Stimulated activated CD4-positive, alpha-beta T cell treated with anti-CD3 and anti-CD28 coated beads, Interleukin-4, amount 100 ng/mL, for 1 hour (primary cell): ENCODE data around the gene LHFPL3.

Experiments used
- DNase-seq: peaks from one replicate; pipeline ENCODE4 v3.0.0-alpha.2; 2020

The LHFPL3 gene

GRCh38 chr7:104807671-104808070, 479.3 kb downstream of the LHFPL3 start:
- no peak for DNase-seq

- DNase-seq: no peak
These were observed 481.5 kb downstream of the LHFPL3 start for GRCh38 chr7:104809906-104810305.

GRCh38 chr7:104814126-104814525, 485.7 kb downstream of the LHFPL3 start:
- no peak for DNase-seq

GRCh38 chr7:104814671-104815400, 486.4 kb downstream of the LHFPL3 start:
- no peak for DNase-seq

GRCh38 chr7:104816537-104816936, 488.1 kb downstream of the LHFPL3 start:
- no peak for DNase-seq

GRCh38 chr7:104818961-104819880, 490.8 kb downstream of the LHFPL3 start:
- DNase-seq: no peak

GRCh38 chr7:104820836-104821535, 492.6 kb downstream of the LHFPL3 start:
- no peak for DNase-seq

GRCh38 chr7:104823177-104823576, 494.8 kb downstream of the LHFPL3 start:
- DNase-seq: no peak

GRCh38 chr7:104825099-104825498, 496.7 kb downstream of the LHFPL3 start:
- DNase-seq: no peak

- no peak for DNase-seq
These were observed 497.7 kb downstream of the LHFPL3 start for GRCh38 chr7:104826135-104826534.

GRCh38 chr7:104836976-104837375, 508.6 kb downstream of the LHFPL3 start:
- DNase-seq: no peak

GRCh38 chr7:104838537-104839299, 510.3 kb downstream of the LHFPL3 start:
- DNase-seq: no peak

- DNase-seq: no peak
These were observed 511.4 kb downstream of the LHFPL3 start for GRCh38 chr7:104839842-104840241.

- DNase-seq: no peak
These were observed 513.4 kb downstream of the LHFPL3 start for GRCh38 chr7:104841798-104842197.

- no peak for DNase-seq
These were observed 514.8 kb downstream of the LHFPL3 start for GRCh38 chr7:104843198-104843597.

GRCh38 chr7:104845557-104845956, 517.2 kb downstream of the LHFPL3 start:
- DNase-seq: no peak

GRCh38 chr7:104846731-104847130, 518.3 kb downstream of the LHFPL3 start:
- DNase-seq: no peak

GRCh38 chr7:104848138-104848990, 520.0 kb downstream of the LHFPL3 start:
- DNase-seq: peak; percentile 26

GRCh38 chr7:104850374-104850773, 522.0 kb downstream of the LHFPL3 start:
- no peak for DNase-seq

- DNase-seq: no peak
These were observed 522.9 kb downstream of the LHFPL3 start for GRCh38 chr7:104851268-104851667.

- DNase-seq: no peak
These were observed 524.0 kb downstream of the LHFPL3 start for GRCh38 chr7:104852386-104852785.

- no peak for DNase-seq
These were observed 527.5 kb downstream of the LHFPL3 start for GRCh38 chr7:104855861-104856260.
